Inflammatory macrophage (primary cell): Measurements from ENCODE around the gene BMPR1B.

Experiments used
- DNase-seq, 2 donors: peaks; one replicate each; pipeline ENCODE4 v3.0.0-alpha.2; 2020 to 2022

The BMPR1B gene

DNA sequence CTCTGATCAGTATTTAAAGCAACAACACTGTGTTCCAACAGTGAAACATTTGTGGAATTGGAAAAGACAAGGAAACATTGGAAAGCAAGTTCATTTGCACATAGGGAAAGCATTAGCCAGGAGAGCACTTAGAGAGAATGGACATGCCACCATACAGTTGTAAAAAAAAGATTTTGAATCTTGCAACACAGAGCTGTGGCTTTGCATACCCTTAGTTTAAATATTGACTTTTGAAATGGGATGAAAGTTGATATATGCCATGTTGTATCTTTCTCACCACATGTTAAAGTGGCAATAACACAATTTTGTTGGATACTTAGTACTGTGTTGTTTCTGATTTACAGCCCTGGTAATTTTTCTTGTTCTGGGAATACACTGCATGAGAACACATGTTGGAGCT, 208.1 kb downstream of the BMPR1B start:
- no peak for DNase-seq

DNA sequence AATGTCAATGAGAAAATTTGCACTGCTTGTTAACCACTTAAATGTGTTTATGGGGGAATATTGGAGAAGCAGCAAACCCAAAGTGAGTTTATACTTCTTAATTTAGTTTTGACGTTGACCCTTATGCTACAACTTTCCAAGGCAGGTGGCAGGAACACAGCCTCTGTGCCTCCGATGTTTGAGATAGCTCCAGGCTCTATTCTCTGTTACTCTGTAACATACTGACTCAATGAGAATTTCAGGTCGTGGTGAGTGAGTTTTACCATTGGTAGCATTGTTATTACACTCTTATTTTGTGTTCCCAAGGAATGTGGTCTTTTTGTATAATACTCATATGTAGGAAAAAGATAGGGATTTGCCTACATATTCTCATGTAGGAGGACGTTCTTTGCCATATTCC, 210.7 kb downstream of the BMPR1B start:
- no peak for DNase-seq

DNA sequence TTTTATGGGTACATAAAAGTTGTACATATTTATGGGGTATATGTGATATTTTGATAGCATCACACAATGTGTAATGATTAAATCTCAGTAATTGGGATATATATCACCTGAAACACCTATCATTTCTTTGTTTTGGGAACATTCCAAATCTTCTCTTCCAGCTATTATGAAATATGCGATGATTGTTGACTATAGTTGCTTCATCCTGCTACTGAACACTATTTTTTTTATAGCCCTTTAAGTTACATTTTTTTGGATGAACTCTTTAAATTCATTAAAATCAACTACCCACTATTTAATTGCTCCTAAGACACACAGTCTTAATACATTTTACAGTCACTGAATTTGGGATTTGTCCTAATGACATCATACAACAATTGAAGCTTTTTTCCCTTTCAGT, 212.9 kb downstream of the BMPR1B start:
- DNase-seq = no peak

DNA sequence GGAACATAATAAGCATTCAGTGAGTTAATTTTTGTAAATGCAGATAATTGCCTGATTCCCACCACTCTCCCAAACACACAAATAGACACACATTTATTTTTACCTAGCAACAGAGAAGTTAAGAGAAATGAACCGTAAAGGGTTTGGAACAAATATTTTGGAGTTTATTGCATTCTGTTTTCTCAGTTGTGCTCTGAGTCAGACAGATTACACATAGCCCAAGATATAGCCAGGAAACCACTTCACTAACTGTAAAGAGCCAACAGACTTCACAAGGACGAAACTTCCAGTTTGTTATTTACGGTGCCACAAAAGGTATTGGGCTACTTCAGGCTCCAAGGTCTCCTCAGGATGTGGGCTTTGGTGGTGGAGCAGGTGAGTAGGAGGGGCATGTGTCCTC, 217.0 kb downstream of the BMPR1B start:
- no peak for DNase-seq

DNA sequence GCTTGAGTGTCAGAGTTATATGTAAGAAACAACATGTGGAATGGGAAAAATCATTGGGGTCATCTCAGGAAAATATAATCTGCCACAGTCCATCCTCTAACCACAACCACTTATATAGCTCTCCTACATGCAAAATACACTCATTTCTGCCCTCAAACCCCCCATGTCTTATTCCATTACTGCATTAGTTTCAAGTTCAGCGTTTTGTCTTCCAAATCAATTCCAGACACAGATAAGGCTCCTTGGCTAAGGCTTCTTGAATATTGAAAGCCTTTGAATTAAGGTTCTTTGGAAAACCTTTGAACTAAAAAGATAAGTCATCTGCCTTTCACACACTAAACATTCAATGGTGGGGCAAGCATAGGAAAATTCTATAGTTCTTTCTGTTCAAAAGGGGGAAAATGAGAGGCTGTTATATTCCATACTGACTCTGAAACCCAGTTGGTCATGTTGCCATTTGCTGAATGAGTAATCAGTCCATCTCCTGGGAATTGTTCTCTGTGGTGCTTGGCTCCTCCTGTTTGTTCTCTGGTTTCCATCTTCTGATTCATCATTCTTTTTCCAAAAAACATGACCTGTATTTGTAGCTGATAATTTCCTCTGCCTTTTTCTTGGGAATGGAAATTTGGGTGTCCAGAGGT, 218.7 kb downstream of the BMPR1B start:
- no peak for DNase-seq

DNA sequence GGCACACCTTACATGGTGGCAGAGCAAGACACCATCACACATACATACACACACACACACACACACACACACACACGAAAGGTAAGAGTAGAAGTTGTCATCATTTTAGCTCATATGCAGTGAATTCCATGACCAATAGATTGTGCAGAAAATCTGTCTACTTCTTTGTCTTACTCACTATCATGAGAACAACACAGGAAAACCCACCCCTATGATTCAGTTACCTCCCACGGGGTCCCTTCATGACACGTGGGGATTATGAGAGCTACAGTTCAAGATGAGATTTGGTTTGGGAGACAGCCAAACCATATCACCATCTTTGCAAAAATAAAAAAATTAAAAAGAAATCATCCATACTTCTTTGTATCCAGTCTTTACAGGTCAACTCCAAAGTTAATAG, 221.1 kb downstream of the BMPR1B start:
- no peak for DNase-seq

DNA sequence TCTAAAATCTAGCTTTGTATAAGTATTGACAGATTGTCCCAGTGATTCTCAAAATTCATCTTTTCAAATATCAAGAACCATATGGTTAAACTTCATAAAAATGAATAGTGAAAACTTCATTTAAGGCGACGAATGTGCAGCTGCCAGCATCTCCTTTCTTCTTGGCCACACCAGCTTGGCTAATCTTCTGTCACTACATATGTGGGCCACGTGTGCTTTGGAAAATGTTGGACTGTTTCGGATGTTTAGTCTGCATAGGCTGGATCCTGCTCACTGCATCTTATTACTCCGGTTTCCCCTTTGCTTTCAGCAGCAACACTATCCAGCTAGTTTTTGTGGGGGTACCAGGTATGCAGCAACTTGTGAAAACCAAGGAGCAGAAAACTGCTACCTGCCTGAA, 221.9 kb downstream of the BMPR1B start:
- no peak for DNase-seq

DNA sequence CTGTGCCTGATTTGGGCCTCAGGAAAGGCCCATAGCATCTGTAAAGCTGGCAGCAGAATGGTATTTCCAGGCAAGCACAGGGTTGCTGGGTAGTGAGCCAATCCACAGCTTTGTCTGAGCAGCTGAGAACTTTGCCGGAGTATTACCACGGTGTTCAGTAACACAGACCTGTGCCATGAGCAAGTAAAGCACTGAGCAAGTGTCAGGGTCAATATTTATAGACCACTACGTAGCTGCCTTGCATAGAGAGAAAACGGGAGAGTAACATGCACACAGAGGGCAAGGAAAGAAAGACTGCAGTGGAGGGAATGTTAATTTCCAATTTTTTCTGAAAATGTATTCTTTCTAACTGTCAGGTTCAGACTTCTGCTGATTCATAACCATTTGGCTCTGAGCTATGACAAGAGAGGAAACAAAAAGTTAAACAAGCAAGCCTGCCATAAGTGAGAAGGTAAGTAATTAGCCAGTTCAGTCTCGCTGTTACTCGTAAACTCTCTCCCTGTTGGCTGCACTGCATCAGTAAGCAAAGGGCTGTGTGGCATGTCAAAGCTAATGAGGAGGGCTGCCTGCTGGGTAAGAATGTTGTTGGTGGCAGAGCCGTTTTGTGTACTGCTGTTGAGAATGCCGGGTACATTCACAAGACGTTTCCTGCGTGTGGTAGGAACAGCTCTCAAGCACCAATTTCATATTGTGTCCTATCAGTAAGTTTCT, 238.1 kb downstream of the BMPR1B start:
- no peak for DNase-seq

DNA sequence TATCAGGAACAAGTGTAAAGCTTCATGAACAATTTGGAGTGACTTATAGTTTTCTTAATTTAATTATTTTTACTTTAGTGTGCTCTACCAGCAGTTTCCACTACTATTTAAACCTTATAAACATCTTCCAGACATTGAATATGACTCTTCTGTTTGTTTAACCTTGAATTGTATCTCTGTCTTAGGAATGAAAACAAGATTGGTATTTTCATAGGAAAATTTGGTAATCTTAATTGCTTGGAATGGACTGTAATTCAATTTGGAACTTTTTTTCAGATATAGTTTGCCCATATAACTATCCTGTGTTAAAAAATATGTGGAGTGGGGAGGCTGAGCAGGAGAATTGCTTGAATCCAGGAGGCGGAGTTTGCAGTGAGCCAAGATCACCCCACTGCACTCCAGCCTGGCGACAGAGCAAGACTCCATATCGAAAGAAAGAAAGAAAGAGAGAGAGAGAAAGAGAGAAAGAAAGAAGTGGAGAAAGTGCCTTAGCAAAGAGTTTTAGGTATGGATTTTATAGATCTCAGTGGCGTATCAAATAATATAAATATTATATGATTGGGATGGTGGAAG, 242.4 kb downstream of the BMPR1B start:
- DNase-seq = no peak

DNA sequence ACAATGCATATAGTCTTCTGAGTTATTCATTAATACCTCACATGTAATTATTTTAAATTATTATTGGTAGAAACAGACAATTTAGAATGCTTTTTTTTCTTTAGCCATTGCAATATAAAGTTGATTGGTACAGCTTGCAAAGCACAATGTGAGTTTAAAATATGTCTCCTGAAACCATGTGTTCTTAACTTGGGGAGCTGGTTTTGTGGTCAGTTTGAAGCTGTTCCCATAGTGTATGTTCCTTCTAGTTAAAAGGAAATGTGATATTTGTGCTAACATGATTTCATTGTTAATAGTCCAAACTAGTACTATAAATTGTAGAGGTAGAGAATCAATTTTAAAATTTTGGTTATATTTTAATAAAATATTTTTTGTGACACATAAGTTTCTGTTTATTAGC, 247.2 kb downstream of the BMPR1B start:
- DNase-seq = no peak

DNA sequence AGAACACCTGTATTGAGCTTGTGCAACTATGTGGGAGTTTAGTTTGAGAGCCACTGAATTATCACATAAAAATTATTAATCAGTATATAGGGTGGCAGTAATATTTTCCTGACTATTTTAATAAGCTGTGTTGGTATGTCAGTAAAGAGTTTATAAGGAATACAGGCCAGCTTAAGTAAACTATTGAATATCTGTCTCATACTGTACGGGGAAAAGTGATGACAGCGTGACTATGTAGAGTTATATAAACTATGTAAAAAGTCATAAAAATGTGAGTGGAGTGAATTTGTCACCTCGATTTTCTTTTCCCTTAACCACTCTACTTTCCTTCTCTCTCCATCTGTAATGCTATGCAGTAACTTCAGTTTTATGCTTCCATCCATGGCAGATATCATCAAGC, 250.2 kb downstream of the BMPR1B start:
- no peak for DNase-seq

DNA sequence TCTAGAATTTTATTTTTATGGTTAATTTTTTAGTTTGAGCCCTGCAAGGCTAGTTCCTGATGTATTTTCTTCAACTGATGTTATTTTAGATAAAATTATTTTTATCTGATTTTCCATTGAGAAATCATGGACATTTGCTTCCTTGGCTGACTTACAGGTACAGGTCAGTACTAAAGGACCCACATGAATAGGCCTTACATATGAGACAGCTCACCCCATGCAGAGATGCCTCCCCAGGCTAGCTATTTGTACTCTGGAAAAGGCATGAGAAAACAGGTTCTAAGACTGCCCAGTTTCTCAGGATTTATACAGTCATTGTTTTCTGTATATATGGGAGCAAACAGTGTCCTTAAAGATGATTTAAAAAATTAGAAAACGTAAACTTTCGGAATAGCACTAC, 255.5 kb downstream of the BMPR1B start:
- DNase-seq = no peak

DNA sequence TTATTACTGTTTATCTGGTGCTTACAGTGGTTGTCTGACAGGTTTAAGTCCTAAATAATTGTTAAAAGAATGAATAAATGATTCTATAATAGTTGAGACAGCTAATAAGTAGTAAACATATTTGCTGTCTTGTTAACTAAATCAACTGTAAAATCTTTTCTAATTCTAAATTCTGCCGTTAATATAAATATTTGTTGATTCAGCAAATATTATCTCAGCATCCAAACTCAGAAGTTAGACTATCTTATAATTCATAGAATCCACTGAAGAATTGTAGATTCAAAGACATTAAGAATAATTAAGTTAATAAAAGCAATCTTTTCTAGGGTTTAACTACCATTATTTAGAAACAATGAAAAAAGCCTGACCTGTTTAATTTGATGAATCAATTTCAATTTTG, 256.3 kb downstream of the BMPR1B start:
- no peak for DNase-seq

DNA sequence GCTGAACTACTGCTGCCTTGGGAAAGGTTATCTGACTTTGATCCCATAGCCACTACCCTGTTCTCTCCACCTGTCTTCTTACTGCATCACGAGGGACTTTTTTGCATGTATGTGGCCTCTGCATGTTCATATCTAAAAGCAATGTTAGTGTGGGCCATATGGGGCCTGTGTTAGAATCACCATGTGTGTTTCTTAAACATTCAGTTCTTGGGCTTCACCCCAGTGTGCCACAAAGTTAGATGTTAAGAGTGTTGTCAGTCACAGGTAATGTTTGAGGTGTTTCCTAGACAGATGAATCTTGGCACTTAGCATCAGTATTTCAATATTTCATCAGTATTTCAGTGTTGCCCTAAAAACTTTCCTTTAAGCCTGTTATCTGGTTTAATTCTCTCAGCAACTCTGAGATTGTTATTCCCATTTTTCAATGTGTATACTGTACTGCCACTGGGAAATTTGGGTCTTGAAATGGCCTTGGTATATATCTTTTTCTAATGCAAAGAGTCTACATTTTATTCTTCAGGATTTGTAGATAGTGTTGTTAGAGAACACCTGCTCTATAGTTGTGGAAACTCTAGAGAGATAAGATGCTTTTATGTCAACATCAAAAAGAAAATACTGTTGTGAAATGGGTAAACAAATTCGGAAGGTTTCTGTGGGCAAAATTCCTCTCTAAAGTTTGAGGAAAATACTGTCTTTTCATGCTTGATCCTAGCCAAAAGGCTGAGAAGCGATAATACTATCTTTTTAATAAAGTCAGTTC, 259.7 kb downstream of the BMPR1B start:
- no peak for DNase-seq

DNA sequence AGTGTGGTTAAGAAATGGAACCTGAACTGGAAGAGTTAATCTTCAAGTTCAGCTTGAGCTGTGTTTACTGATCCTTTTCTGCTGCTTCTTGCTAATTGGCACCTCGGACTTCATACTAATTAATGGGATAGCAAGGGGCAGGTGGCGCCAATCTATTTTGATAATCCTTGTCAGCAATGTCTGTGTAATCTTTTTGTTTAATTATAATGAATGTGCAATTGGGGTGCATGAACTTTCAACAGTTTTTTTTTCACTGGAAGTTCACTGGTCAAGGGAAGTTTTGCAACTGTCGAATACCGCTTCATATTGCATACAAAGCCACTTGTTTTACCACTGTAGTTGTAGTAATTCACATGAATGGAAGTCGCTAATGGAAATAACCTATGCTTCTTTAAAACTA, 261.0 kb downstream of the BMPR1B start:
- no peak for DNase-seq

DNA sequence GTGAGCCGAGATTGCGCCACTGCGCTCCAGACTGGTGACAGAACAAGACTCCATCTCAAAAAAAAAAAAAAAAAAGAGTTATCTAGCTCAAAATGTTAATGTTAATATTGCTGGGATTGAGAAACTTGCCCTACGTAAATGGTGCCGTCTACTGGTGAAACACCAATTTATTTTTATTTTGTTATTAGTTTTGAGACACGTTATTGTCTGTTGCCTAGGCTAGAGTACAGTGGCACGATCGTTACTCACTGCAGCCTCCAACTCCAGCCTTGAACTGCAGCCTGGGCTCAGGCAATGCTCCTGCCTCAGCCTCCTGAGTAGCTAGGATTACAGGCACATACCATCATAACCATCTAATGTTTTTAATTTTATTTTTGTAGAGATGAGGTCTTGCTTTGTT, 262.8 kb downstream of the BMPR1B start:
- DNase-seq = no peak

DNA sequence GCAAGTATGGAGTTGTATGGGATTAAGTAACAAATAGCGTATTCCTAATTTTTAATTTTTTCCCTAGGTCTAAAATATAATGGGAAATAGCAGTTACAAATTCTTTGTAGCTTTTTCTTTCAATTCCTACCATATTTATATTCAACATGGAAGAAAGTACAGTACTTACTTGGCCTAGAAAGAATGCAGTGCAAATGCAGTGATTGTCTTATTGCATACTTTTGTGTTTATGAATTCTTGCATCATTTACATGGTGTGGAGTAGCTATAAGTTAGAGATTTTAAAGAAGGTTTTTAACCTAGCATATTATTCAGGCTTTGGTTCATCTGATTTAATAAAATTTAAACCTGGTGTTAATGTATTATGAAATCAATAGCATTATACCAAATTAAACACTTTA, 263.3 kb downstream of the BMPR1B start:
- no peak for DNase-seq

DNA sequence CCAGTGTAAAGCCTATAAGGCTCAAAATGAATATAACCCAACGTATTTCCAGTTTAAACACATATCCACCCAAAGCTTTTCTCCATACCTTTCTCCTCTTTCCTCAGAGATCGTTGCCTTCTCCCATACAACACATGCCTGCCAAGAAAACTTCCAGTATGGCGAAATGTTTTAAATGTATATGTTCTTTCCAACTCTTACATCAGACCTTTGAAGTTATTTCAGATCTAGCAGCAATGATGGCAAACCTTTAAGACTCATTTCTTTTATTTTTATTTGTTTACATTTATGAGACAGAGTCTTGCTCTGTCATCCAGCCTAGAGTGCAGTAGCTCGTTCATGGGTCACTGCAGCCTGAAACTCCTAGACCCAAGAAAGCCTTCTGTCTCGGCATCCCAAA, 265.4 kb downstream of the BMPR1B start:
- DNase-seq = no peak

DNA sequence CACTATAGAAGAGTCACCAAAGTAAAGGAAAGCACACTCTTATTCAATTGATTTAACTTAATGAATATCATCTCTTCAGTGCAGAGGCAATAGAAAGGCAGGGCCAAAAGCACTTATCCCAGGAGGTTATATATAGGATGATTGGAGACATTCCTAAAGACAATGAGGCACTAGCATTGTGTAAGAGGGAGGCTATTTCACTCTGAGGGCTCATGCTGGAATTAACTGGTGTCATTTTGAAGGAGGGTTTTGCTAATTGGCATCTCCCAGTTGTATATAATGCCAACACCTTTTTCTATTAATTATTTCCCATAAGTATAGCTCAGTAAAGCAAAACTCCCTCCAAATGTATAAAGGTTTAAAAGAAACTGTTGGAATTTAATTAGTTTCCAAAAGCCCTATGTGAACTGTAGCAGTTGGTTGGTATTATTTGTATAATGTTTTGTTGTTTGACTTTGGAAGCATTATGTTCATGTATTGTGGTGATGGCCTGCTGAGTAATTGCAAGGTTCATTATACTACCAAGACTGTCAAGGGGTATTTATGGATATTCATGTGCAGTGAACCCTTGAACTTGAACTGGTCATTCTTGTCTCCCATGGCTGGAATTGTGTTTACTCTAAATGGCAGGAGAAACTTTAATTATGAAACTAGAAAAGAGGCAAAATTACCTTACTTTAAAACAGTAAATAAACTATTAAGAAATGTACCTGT, 270.3 kb downstream of the BMPR1B start:
- no peak for DNase-seq

DNA sequence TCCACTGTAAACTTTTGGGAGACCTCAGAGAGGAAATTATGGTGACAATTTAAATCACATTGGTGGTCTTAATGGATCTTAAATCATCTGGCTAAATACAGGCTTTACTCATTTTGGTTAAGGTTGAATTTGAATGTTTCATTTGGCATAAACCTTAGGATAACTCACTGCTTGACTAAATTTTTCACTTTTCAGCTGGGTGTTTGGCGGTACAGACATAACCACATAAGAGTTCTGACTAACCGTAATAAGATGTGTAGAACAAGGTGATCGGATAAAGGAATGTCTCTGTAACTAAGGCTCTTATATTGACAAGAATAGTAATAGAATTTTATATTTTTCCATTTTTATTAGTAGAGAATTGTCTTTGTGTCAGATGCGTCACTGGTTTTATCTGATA, 281.0 kb downstream of the BMPR1B start:
- DNase-seq = no peak

DNA sequence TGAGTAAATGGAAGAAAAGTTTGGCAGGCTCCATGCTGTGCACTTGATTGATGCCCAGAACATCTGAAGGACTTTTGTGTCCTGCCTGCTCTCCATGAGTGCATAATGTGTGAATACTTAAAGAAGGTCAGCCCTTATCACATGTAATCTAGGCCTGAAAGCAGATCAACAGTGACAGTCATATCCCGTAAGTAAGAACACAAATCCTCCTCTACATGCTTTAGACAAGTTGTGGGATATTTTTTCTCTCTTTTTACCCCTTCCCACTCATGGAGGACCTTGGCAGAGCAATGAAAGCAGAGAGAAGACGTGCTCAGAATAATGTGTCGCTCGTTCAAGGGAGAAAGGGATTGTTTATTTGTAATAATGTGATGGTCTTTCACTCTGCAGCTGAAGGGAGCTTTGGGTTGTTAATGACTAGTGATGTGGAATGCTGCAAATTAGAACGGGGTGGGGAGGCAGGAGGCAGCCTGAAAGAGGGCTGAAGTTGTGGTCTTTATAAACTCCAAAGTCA, 286.6 kb downstream of the BMPR1B start:
- no peak for DNase-seq

DNA sequence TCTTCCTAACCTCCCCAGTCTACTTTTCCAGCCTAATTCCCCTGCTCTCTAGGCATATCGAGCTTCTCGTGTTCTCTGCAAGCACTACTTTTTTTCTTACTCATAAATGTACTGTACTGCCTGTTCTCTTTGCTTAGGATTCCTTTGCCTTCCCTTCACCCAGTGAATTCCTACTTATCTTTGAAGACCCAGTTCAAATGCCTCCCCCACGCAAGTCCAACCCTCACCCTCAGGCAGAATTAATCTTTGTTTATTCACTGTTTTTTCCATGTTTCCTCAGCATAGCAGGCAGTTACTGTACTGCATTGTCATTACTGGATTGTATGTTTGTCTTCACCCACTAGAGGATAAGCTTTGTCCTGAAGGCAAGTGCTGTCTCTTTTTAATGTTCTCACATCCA, 287.7 kb downstream of the BMPR1B start:
- no peak for DNase-seq

DNA sequence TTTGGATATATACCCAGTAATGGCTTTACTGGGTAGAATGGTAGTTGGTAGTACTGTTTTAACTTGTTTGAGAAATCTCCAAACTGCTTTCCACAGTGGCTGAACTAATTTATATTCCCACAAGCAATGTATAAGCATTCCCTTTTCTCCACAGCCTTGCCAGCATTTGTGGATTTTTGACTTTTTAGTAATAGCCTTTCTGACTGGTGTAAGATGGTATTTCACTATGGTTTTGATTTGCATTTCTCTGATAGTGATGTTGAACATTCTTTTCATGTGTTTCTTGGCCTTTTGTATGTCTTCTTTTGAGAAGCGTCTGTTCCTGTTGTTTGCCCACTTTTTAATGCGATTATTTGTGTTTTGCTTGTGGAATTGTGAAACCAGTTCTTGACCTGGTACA, 290.5 kb downstream of the BMPR1B start:
- no peak for DNase-seq
